Body of pancreas (tissue), 4 donors: ENCODE data around the gene KNSTRN. TPM values are rescaled to one million over a fixed set of nuclear protein-coding genes. Genes with fewer than 3 reads are reported as not detected.

Source experiments
- ATAC-seq: fragments of 150-250 bp; one replicate; pipeline ENCODE4 v1.9.1; 2016
- DNase-seq, 4 donors: peaks; one replicate each; pipeline ENCODE4 v3.0.0-alpha.2; 2019
- H3K27ac ChIP-seq, 4 donors: fragments of 200-600 bp; sonication (generic); 1 replicate in 3 of 4; 2 replicates in 1 of 4; pipeline versions ENCODE4 v1.5.1 to v1.6.1; 2016 to 2019; ENCODE audit warnings: mild to moderate bottlenecking in 1 of 4, mixed read lengths in 1 of 4, moderate library complexity in 1 of 4
- H3K27me3 ChIP-seq, 2 donors: fragments of 200-600 bp; sonication (generic); one replicate each; pipeline ENCODE4 v1.6.0; 2016; ENCODE audit warnings: mild to moderate bottlenecking in 1 of 2
- H3K36me3 ChIP-seq, 2 donors: fragments of 200-600 bp; sonication (generic); replicated peaks in 1 of 2; 2 replicates each; pipeline ENCODE4 v1.5.1; 2016; ENCODE audit warnings: low read depth in 2 of 2; ENCODE audit not compliant: insufficient read depth in 1 of 2
- H3K4me1 ChIP-seq: fragments of 200-600 bp; sonication (generic); one replicate; pipeline ENCODE4 v1.6.0; 2016
- H3K4me3 ChIP-seq, 2 donors: fragments of 200-600 bp; sonication (generic); 1 replicate in 1 of 2; 2 replicates in 1 of 2; pipeline ENCODE4 v1.5.1; 2016 to 2019
- H3K9me3 ChIP-seq, 3 donors: fragments of 200-600 bp; sonication (generic); 1 replicate in 2 of 3; 2 replicates in 1 of 3; pipeline ENCODE4 v1.5.1; 2016
- POLR2A ChIP-seq, 3 donors: fragments of 450-650 bp; IDR thresholded peaks; one replicate each; pipeline ENCODE4 v1.6.1; 2016; ENCODE audit warnings: antibody characterized with exemption in 3 of 3, mild to moderate bottlenecking in 2 of 3
- WGBS, 2 donors: methylation state at CpG; one replicate each; pipeline ENCODE4 v1.1.5; 2017; 5-methylcytosine and 5-hydroxymethylcytosine counted together
- intact Hi-C: fragments of 100-400 bp; cut with DNase I; formaldehyde crosslinking; loops from one replicate; pipeline ENCODE4 v1.15.1; 2023
- total RNA-seq, 2 donors: library from RNA; depleted of rRNA; stranded (reverse); fragments of >200 nt; gene quantifications; one replicate each; pipeline ENCODE4 v1.1.0, GENCODE V29; 2016
- TF ChIP-seq, protein P1 (sequence below), 7 experiments: fragments of 450-650 bp in 4 of 7; fragments of 200-600 bp in 3 of 7; sonication (generic) in 3 of 7; IDR thresholded peaks; one replicate each; pipeline ENCODE4 v1.5.1; 2016 to 2019; ENCODE audit warnings: antibody characterized with exemption in 7 of 7

The KNSTRN gene
- total RNA-seq, 2 donors from 2014 or later: 3.3 to 5.7 TPM

DNA sequence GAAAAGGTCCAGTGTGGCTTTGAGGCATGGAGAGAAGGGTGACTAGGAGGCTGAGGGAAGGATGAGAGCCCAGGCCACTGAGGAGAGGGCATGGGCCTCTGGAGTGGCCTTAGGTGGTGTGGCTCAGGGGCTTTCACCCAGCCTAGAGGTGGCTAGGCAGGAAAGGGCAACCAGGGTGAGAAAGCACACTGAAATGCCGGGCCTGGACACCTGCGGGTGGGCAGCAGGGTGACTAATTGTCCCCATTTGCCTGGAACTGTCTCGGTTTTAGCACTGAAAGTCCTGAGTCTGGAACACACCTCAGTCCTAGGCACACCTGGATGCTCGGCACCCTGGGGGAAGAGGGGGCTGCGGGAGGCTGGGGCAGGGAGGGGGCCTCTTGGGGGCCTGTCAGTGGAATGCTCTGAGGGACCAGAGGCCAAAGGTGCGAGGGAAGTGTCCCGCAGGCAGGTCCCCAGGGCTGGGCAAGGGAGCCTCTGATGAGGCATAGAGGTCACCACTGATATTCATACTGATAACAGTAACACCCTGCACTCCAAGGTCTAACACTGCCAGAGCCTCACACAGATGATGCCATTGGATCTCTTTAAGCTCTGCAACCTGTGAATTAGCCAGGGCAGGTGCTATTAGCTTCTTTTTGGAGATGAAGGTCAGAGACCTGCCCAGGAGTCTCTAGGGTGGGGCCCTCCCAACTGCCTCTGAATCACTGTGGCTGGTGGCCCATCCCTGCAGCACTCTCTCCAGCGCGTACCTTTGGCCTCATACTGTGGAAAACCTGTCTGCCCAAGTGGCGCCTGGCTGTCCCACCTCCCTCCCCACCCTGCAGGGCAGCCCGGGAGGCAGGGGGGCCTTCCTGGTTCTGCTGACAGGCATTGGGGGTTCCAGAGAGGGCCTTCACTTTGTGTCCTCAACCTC is 34.7 kb upstream of the KNSTRN start:
- H3K36me3 ChIP-seq: no peaks in the 10 kb centered on the region
- H3K4me1 ChIP-seq: peaks cover 6% of the 10 kb centered on the region
- H3K9me3 ChIP-seq: no peaks in the 10 kb centered on the region
- ATAC-seq (no peak), DNase-seq (no peak)
- 79 to 80% methylated on average over 11 of the region's 11 CpGs for WGBS, 2 donors
- no peak overlapping the region for H3K27ac ChIP-seq
- H3K27me3 ChIP-seq: no peaks in the 10 kb centered on the region
- intact Hi-C loops: no loop called here
- no peak overlapping the region for H3K4me3 ChIP-seq
- TF ChIP-seq, protein P1, sequence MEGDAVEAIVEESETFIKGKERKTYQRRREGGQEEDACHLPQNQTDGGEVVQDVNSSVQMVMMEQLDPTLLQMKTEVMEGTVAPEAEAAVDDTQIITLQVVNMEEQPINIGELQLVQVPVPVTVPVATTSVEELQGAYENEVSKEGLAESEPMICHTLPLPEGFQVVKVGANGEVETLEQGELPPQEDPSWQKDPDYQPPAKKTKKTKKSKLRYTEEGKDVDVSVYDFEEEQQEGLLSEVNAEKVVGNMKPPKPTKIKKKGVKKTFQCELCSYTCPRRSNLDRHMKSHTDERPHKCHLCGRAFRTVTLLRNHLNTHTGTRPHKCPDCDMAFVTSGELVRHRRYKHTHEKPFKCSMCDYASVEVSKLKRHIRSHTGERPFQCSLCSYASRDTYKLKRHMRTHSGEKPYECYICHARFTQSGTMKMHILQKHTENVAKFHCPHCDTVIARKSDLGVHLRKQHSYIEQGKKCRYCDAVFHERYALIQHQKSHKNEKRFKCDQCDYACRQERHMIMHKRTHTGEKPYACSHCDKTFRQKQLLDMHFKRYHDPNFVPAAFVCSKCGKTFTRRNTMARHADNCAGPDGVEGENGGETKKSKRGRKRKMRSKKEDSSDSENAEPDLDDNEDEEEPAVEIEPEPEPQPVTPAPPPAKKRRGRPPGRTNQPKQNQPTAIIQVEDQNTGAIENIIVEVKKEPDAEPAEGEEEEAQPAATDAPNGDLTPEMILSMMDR (IDR thresholded peaks at IDR 0.05): no peak
- no peak for TF ChIP-seq POLR2A (IDR thresholded peaks at IDR 0.05)

DNA sequence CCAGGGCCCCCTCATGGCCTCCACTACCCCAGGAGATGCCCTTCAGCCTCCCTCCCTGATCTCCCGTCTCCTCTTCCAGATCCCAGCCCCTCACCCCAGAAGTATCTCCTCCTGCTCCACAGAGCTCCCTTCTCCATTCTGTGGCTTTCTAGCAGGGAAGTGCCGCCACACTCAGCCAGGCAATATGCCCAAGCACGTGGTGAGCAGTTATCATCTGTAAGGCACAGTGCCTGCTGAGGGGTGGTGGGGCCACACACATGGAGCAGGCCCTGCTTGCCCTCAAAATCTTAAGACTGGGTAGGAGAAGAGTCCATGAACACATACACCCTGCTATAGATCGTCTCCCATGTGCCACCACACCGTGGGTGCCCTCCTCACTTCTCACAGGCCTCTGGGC is 34.0 kb upstream of the KNSTRN start:
- DNase-seq (no peak), ATAC-seq (no peak)
- H3K27me3 ChIP-seq: no peaks in the 10 kb centered on the region
- no peaks in the 10 kb centered on the region for H3K9me3 ChIP-seq
- WGBS, 2 donors: 70 to 75% methylated on average over 5 of the region's 5 CpGs
- no peak overlapping the region for H3K27ac ChIP-seq
- TF ChIP-seq, protein P1 (IDR thresholded peaks at IDR 0.05): no peak
- no peak for TF ChIP-seq POLR2A (IDR thresholded peaks at IDR 0.05)
- H3K4me3 ChIP-seq: no peak overlapping the region
- peaks cover 6% of the 10 kb centered on the region for H3K4me1 ChIP-seq
- no peaks in the 10 kb centered on the region for H3K36me3 ChIP-seq
- intact Hi-C loops: no loop called here

DNA sequence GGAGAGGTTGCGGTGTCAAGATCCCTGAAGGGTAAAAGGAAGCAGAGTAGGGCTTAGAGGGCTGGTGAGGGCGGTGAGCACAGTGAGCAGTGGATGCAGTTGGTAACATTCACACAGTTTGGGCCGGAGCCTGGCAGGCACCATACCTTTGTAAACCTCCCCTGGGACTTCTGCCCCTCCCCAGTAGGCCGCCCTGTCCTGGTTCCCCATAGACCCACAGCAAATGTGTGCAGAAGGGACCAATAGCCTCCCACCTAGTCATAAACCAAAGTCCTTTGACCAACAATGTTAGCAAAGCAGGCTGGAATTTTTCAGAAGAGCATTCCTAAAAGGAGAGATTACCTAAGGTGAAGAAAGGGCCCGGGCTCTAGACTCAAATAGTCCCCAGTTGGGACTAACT is 33.4 kb upstream of the KNSTRN start:
- Histone ChIP-seq H3K27ac (no peak overlapping the region), H3K27me3 (no peaks in the 10 kb centered on the region), H3K9me3 (no peaks in the 10 kb centered on the region), H3K4me3 (no peak overlapping the region), H3K4me1 (peaks cover 6% of the 10 kb centered on the region), H3K36me3 (no peaks in the 10 kb centered on the region)
- no peak for ATAC-seq
- TF ChIP-seq POLR2A (IDR thresholded peaks at IDR 0.05): no peak
- TF ChIP-seq, protein P1 (IDR thresholded peaks at IDR 0.05): no peak
- WGBS, 2 donors: 81 to 86% methylated on average over 5 of the region's 5 CpGs
- intact Hi-C loops: no loop called here
- no peak for DNase-seq

DNA sequence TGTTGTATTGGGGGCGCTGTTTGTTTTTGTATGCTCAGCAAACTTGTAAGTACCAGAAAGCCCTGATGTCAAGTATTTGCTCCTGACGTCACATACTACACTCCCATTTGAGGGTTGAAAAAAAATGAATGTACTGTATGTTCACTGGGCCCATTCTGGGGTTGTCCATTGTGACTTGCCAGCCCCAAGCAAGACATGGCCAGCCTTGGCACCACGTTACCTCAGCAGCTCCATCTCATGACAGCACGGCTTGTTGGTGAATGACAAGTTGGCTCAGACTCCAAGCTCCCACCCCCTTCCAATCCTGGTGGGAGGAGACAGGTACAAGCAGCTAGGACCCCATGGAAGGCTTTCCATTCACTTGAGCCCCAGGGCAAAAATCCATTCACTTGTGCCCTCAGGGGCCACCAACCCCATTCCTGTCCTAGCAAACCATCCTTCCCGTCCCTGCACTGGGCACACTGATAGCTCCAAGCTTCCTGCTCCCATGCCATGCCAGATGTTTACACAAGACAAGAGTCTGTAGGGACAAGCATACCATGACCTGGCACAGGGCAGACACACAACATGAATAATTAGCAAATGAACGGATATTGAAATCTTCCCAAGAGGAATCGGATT is 30.1 kb upstream of the KNSTRN start:
- H3K27me3 ChIP-seq: no peaks in the 10 kb centered on the region

More for the DNA sequence above, 30.1 kb upstream of the KNSTRN start:
- Histone ChIP-seq H3K4me3 (no peak overlapping the region), H3K36me3 (no peaks in the 10 kb centered on the region), H3K9me3 (no peaks in the 10 kb centered on the region), H3K27ac (no peak overlapping the region), H3K4me1 (peaks cover 2% of the 10 kb centered on the region)
- intact Hi-C loops: loop anchor here (5.0 kb wide), 1 partner anchor 75 kb away; no protein-coding TSS in a partner anchor
- WGBS, 2 donors: 85 to 94% methylated on average over 7 of the region's 7 CpGs
- DNase-seq: no peak
- no peak for TF ChIP-seq POLR2A (IDR thresholded peaks at IDR 0.05)
- TF ChIP-seq, protein P1 (IDR thresholded peaks at IDR 0.05): no peak
- no peak for ATAC-seq
